ENCODE results near the gene ATG16L1. TPM values are rescaled to one million over a fixed set of nuclear protein-coding genes. Genes with fewer than 3 reads are reported as not detected.
"Not testable (repeated sequence)": the region's sequence is repeated elsewhere in the genome, so short reads cannot be mapped to it uniquely, and the experiment has no call there.

The ATG16L1 gene
- total and polyA plus RNA-seq, 2 experiments from 2014 or later: 15.3 to 37.9 TPM

- TF ChIP-seq CTCF (conservative IDR thresholded peaks at IDR 0.05; ENCODE audit: low read depth in 2 of 2): no peak
- TF ChIP-seq JUNB (IDR thresholded peaks at IDR 0.05; ENCODE audit: unreplicated experiment): no peak
- no peak for TF ChIP-seq ZNF331 (CRISPR knock-in tag; IDR thresholded peaks at IDR 0.05; ENCODE audit: low read depth)
- TF ChIP-seq STAT1 (IDR thresholded peaks at IDR 0.05; ENCODE audit: unreplicated experiment): no peak
- no peak for TF ChIP-seq EZH2phosphoT487 (IDR thresholded peaks at IDR 0.05; ENCODE audit: unreplicated experiment)
- TF ChIP-seq ETS1 (IDR thresholded peaks at IDR 0.05): no peak
- TF ChIP-seq EZH2 (IDR thresholded peaks at IDR 0.05; ENCODE audit: low read depth, unreplicated experiment): no peak
- no peak for TF ChIP-seq NANOG (IDR thresholded peaks at IDR 0.05; ENCODE audit: borderline replicate concordance)
These were observed 80.7 kb downstream of the ATG16L1 start (continued) for GRCh38 chr2:233332125-233332524.

- Mint-ChIP-seq H3K27me3 (ENCODE audit: insufficient read depth, low read depth, poor library complexity) (peaks cover 12% of the 10 kb centered on the region), H3K36me3 (ENCODE audit: low read depth) (no peaks in the 10 kb centered on the region), H3K9me3 (no peaks in the 10 kb centered on the region), H3K27ac (no peak overlapping the region), H3K4me1 (peaks cover 3% of the 10 kb centered on the region), H3K4me3 (no peak overlapping the region)
- no peaks in the 10 kb centered on the region for H3K79me2 ChIP-seq (replicated peaks; ENCODE audit: insufficient read depth)
- no peaks in the 10 kb centered on the region for H3K27me3 ChIP-seq (ENCODE audit: insufficient read depth)
- no peaks in the 10 kb centered on the region for H4K20me1 ChIP-seq (replicated peaks; ENCODE audit: insufficient read depth)
- DNase-seq (ENCODE audit: low spot score) (no peak), ATAC-seq (no peak)
- H2AFZ ChIP-seq: no peak overlapping the region
- no peak overlapping the region for H3K27ac ChIP-seq (ENCODE audit: low read depth)
- TF ChIP-seq POLR2AphosphoS5 (IDR thresholded peaks at IDR 0.05; ENCODE audit: low read depth): no peak
- no peak for TF ChIP-seq CTCF (conservative IDR thresholded peaks at IDR 0.05; ENCODE audit: low read depth in 2 of 2)
- TF ChIP-seq JUNB (IDR thresholded peaks at IDR 0.05; ENCODE audit: unreplicated experiment): no peak
- no peak for TF ChIP-seq EZH2 (IDR thresholded peaks at IDR 0.05; ENCODE audit: low read depth, unreplicated experiment)
- no peak for TF ChIP-seq NANOG (IDR thresholded peaks at IDR 0.05; ENCODE audit: borderline replicate concordance)
- TF ChIP-seq ZNF114 (CRISPR knock-in tag; IDR thresholded peaks at IDR 0.05): no peak
- TF ChIP-seq ZNF331 (CRISPR knock-in tag; IDR thresholded peaks at IDR 0.05; ENCODE audit: low read depth): no peak
- no peak for TF ChIP-seq STAT1 (IDR thresholded peaks at IDR 0.05; ENCODE audit: unreplicated experiment)
- TF ChIP-seq EZH2phosphoT487 (IDR thresholded peaks at IDR 0.05; ENCODE audit: unreplicated experiment): no peak
- no peak for TF ChIP-seq ETS1 (IDR thresholded peaks at IDR 0.05)
- H3K4me2 ChIP-seq: no peak overlapping the region
- H3F3A ChIP-seq (replicated peaks; ENCODE audit: low read depth): no peaks in the 10 kb centered on the region
- H3K4me3 ChIP-seq: no peak overlapping the region
- H3K9me2 ChIP-seq (ENCODE audit: insufficient read depth): no peaks in the 10 kb centered on the region; the same call in 1 of the 2 replicates
- no peaks in the 10 kb centered on the region for H3K36me3 ChIP-seq (ENCODE audit: insufficient read depth)
- peaks cover 2% of the 10 kb centered on the region; the same call in 1 of the 2 replicates for H3K4me1 ChIP-seq (ENCODE audit: insufficient read depth)
These were observed 83.4 kb downstream of the ATG16L1 start for GRCh38 chr2:233334915-233335314.

GRCh38 chr2:233336091-233336490 lies 84.6 kb downstream of the ATG16L1 start:
- not testable (repeated sequence) for H3K4me1 Mint-ChIP-seq; H3K79me2 ChIP-seq (replicated peaks; ENCODE audit: insufficient read depth); H3K4me3 Mint-ChIP-seq; H3K4me1 ChIP-seq (ENCODE audit: insufficient read depth); H3K27ac Mint-ChIP-seq; H4K20me1 ChIP-seq (replicated peaks; ENCODE audit: insufficient read depth); DNase-seq (ENCODE audit: low spot score); H3K36me3 Mint-ChIP-seq (ENCODE audit: low read depth); H3F3A ChIP-seq (replicated peaks; ENCODE audit: low read depth); H3K9me3 Mint-ChIP-seq; H2AFZ ChIP-seq; H3K4me2 ChIP-seq; H3K9me2 ChIP-seq (ENCODE audit: insufficient read depth); H3K36me3 ChIP-seq (ENCODE audit: insufficient read depth); ATAC-seq; H3K27ac ChIP-seq (ENCODE audit: low read depth); H3K4me3 ChIP-seq; H3K27me3 ChIP-seq (ENCODE audit: insufficient read depth)
- peaks cover 10% of the 10 kb centered on the region for H3K27me3 Mint-ChIP-seq (ENCODE audit: insufficient read depth, low read depth, poor library complexity)
